Right ventricle myocardium inferior (tissue), 1 donor: Measurements from ENCODE around the gene ATP11C. TPM values are rescaled to one million over a fixed set of nuclear protein-coding genes. Genes with fewer than 3 reads are reported as not detected.

Source experiments
- ATAC-seq: fragments of 200-7000 bp; cut with Tn5 transposase; one replicate; pipeline ENCODE4 v1.9.1; 2020; ENCODE audit warnings: mild to moderate bottlenecking, moderate library complexity
- DNase-seq: peaks from one replicate; pipeline ENCODE4 v3.0.0; 2021; ENCODE audit errors: missing footprints
- intact Hi-C: fragments of 100-400 bp; cut with DNase I; formaldehyde crosslinking; loops from one replicate; pipeline ENCODE4 v1.11.0; 2022
- total RNA-seq: library from RNA; stranded (reverse); fragmentation: NEBNext Ultra II Directional; extraction: Animal tissue kit (Norgen Biotek cat#: 25700); gene quantifications from one replicate; pipeline ENCODE4 v1.2.1, GENCODE V29; 2021
- donor health status: DM: no; HTN: yes; CAD: no; lungs with severe emphysema.

ATP11C gene
- total RNA-seq, 1 donor from 2014 or later: 6.0 TPM

DNA sequence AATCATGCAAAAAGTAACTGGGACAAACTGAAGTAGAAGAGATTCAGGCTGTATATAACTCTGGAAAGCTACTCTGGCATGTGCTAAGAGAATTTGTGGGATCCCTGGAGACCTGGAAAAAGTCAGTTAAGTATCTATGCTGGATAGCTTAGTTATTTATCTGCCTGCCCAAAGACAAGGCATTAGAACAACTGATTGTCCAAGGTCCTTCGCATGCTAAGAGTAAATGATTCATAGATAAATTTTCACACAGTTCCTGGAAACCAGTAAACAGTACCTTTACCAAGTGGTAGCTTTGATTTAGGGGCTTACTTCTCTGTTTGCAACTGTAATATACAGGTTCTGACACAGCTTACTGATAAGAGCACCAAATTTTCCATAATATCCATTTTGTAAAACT, 104.8 kb downstream of the ATP11C start:
- intact Hi-C loops: loop anchor here (2.0 kb wide), 1 partner anchor 105 kb away; the partner anchor contains the start of gene ATP11C
- ATAC-seq (no peak), DNase-seq (no peak)

- DNase-seq (no peak), ATAC-seq (no peak)
- intact Hi-C loops: no loop called here
These were observed 106.5 kb downstream of the ATP11C start for GRCh38 chrX:139826065-139827044.

- intact Hi-C loops: no loop called here
- no peak for ATAC-seq
- DNase-seq: no peak
These were observed 107.2 kb downstream of the ATP11C start for GRCh38 chrX:139825618-139826017.

GRCh38 chrX:139823806-139824205, 109.0 kb downstream of the ATP11C start:
- DNase-seq (no peak), ATAC-seq (no peak)
- intact Hi-C loops: no loop called here

DNA sequence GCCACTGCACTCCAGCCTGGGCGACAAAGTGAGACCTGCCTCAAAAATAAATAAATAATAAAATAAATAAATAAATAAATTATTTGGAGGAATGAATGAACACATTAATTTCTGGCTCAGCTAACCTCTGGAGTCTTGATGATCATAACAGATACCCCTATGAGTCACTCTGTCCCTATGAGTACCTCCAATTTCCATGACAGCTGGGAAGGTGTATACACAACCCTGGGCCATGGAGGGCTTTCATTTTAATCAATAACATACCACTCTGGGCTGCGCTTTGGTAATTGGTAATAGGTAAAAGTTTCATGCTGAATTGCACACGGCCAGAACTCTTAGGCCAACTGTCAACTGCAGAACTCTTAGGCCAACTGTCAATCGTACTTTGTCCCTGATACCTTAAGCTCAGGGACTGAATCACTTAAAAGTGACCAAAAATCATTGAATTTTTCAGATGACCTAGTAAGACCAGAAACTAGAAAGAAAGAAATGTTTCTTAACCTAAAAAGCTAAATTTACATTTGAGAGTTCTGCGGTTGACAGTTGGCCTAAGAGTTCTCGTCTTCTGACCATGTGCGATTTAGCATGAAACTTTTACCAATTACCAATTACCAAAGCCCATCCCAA, 112.4 kb downstream of the ATP11C start:
- intact Hi-C loops: no loop called here
- DNase-seq (no peak), ATAC-seq (no peak)

DNA sequence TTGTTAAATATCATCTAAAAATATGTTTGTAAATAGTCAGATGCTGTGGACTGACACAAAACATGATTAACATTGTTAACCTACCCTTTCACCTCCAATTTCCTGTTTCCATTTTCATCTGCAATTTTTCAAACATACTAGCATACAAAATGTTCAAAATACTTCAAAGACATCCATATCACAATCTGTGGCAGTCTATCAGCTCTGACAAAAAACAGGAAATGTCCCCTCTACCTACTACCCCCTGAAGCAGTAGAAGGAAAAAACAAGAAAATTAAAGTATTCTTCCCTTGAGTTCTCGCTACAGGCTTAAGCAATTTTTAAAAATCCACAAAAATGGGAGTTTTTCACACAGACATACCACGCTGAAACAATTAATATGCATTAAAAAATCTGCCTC, 116.6 kb downstream of the ATP11C start:
- intact Hi-C loops: no loop called here
- DNase-seq: no peak
- ATAC-seq: no peak

DNA sequence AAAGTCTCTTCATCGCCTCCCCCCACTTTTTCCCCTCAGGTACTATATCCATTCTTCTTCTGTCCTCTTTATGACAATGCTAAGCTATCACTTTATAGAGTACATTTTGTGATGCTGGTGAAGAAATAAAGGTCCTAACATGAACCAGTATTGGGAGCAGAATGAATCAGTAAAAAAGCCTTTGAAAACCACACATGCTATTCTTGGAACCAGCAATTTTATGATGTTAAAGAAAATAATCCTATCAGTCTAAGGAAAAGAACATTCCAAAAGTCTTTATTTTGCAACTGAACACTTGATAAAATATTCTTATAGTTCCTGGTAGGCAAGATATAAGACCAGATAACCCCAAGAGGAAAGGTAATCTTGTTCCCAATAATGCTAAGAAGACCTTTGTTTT, 117.1 kb downstream of the ATP11C start:
- intact Hi-C loops: no loop called here
- no peak for ATAC-seq
- no peak for DNase-seq

GRCh38 chrX:139811942-139812629, 120.8 kb downstream of the ATP11C start:
- ATAC-seq (no peak), DNase-seq (no peak)
- intact Hi-C loops: no loop called here

- no peak for ATAC-seq
- intact Hi-C loops: no loop called here
- DNase-seq: no peak
These were observed 128.4 kb downstream of the ATP11C start for GRCh38 chrX:139804482-139804881.

DNA sequence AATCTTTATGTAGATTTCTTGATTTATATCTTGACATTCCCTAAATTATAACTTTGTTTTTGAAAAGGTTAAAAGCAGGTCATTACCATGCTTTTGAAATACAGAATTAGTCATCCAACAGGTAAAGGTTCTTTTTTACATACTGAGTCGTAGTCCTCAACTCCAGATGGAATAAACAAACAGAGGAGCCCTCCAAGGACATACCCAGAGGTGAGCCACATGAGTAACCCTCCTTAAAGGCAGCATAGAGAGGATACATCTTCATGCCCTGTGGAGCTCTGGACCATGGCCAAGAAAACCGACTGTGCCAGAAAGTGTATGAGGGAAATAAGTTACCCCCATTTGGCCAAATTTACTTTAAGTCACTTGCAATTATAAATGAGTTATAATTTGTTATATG, 129.6 kb downstream of the ATP11C start:
- ATAC-seq (no peak), DNase-seq (no peak)
- intact Hi-C loops: no loop called here

DNA sequence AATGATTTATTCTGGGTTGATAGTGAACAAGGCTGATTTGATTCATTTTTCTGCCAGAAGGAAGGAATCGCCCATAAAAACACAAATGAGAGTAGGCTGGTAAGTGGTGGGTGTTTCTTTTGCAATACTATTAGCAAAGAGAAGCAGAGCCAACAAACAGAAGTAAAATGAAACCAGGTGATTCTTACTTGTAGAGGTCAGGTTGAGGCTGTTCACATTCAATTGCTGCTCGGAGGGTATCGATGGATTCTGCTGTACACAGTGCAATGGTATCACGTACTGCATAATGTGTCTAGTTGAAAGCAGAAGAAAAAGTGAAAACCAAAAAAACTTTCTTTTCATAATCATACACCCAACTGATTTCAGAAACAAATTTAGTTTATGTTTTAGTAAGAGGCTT, 130.8 kb downstream of the ATP11C start:
- ATAC-seq: no peak
- intact Hi-C loops: no loop called here
- no peak for DNase-seq

DNA sequence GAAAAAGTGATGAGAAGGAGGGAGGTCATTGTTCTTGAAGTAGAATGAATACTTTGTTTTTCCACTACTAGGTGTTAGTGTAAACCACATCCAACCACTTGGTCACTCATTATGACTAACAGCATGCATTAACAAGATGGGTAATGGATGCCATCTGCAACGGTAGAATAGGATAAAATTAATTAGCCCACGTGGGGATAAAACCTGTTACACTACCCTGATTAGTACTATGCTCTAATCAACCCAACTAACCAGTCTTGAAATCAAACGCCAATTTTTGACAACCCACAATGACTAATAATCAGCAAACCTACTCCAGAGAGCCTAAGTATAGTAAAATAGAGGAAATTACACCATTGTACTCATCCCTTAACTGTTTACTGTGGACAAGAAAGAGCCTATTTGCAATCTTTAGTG, 131.4 kb downstream of the ATP11C start:
- DNase-seq (no peak), ATAC-seq (no peak)
- intact Hi-C loops: no loop called here

- intact Hi-C loops: no loop called here
- ATAC-seq: no peak
These were observed 134.2 kb downstream of the ATP11C start for GRCh38 chrX:139798701-139799100.

DNA sequence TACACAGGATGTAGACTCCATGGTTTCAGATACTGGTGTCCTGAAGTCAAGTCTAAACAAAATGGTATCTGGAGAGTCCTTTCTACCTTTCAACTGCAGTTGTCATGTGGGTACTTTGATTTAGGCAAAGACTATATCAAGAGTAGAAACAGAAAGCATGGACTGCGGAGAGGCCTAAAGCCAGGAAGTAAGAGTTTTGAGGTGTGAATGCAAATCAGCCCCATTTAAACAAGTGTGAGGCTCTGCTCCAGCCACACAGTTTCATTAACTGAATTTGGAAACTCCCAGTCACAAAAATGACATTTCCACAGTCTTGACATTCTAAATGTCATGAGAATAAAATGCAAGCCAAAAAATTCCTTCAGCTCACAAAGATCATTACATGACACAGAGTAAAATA, 137.7 kb downstream of the ATP11C start:
- intact Hi-C loops: no loop called here
- ATAC-seq (no peak), DNase-seq (no peak)

More at GRCh38 chrX:139798701-139799100, 134.2 kb downstream of the ATP11C start:
- DNase-seq: no peak

DNA sequence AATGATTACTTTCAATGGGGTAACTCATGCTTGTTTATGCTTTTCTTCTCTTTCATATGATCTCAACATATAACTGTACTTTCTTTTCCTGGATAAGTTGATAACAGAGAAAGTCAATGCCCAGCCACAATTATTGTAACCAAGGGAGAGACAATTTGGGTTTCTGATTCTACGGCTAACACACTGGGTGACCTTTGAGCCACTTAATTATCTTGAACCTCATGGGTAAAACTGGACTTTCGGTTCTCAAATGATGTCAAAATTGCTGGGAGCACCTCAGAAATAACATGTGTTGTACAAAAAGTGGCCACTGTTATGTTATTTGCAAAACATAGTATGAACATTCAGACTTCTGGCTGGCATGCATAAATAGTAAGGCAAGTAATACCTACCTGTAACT, 145.3 kb downstream of the ATP11C start:
- intact Hi-C loops: no loop called here
- no peak for ATAC-seq

DNA sequence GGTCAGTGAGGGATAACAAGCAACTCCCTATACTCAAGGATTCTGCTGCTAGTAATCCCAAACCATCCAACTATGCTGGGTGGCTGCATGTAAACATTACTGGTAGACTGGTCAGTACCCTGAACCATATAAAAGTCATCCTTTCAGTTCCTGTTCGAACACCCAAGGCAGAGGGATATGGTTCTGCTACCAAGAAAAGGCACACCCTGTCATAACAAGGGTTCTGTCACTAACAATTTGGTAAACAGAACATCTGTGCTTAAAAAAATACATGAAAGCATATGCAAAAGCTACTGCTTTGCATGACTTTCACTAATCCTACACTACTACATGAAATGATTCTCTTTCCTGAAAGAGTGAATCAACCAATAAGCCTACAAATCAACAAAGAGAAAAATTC, 148.0 kb downstream of the ATP11C start:
- intact Hi-C loops: no loop called here
- no peak for DNase-seq
- ATAC-seq: no peak

More for the DNA sequence above, 145.3 kb downstream of the ATP11C start:
- no peak for DNase-seq

DNA sequence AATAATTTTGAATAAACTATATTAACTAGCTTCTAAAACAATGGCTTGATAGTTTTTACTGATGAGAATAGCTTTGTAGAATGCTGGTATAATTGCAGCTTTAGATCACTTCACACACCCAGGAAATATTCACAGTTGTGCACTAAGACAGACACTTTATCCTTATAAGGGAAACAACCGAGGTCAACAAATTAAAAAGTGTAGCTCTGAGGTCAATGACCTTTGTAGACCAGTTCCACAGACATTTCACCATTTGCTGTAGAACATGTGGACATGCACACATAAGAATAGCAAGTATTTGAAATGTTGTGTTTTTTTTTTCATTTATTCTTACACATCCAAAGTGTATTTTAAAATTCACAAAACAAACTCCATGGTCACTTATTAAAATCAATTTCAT, 148.9 kb downstream of the ATP11C start:
- DNase-seq (no peak), ATAC-seq (no peak)
- intact Hi-C loops: no loop called here

- ATAC-seq: no peak
- DNase-seq: no peak
- intact Hi-C loops: no loop called here
These were observed 149.8 kb downstream of the ATP11C start for GRCh38 chrX:139783030-139783429.

GRCh38 chrX:139776599-139776998, 156.3 kb downstream of the ATP11C start:
- ATAC-seq (no peak), DNase-seq (no peak)
- intact Hi-C loops: no loop called here

- DNase-seq (no peak), ATAC-seq (no peak)
- intact Hi-C loops: no loop called here
These were observed 162.5 kb downstream of the ATP11C start for GRCh38 chrX:139770366-139770765.
